HepG2 (cell line): Measurements from ENCODE around the gene CTSA. TPM values are rescaled to one million over a fixed set of nuclear protein-coding genes. Genes with fewer than 3 reads are reported as not detected.
A peak's percentile ranks its signal among the peaks of the same experiment; 100 is the strongest.

ENCODE experiments used
- ATAC-seq: fragments of 200-7000 bp; cut with Tn5 transposase; 3 replicates; pipeline ENCODE4 v1.9.1; 2020; ENCODE audit warnings: mild to moderate bottlenecking, moderate library complexity
- BruUV-seq: library from RNA; stranded (reverse); fragments of 400-500 nt; replicated peaks from 2 replicates; lab custom pipeline; 2021; lab: Mats Ljungman, UMichigan
- CTCF ChIA-PET: fragments of 300-600 bp; formaldehyde crosslinking; extraction: SDS; loops from one replicate; lab custom pipeline; 2021; ENCODE audit warnings: low total read pairs, inconsistent platforms, low intra/inter-chr PET ratio; lab: Yijun Ruan, JAX
- POLR2A ChIA-PET: fragments of 350-600 bp; sonication (Branson Sonifier 250); formaldehyde crosslinking; loops from one replicate; lab custom pipeline; 2020; ENCODE audit warnings: antibody characterized with exemption, inconsistent platforms; lab: Yijun Ruan, JAX
- DNase-seq: peaks from one replicate; pipeline ENCODE4 v3.0.0-alpha.2; 2015; ENCODE audit warnings: low spot score
- FAIRE-seq: peaks from 3 replicates; lab custom pipeline; 2011; peaks lifted over from hg19 to GRCh38; lab: Jason Lieb, UNC
- H2AFZ ChIP-seq: one replicate; pipeline ENCODE4 v1.6.1; 2011; ENCODE audit warnings: low read length, inconsistent platforms
- H3K27ac ChIP-seq: fragments of 300-600 bp; 3 replicates; pipeline ENCODE4 v1.8.0; 2011; ENCODE audit warnings: mixed run types, mild to moderate bottlenecking, mixed read lengths, low read length, inconsistent platforms; ENCODE audit not compliant: insufficient read depth; ENCODE audit errors: extremely low read length
- H3K27me3 ChIP-seq, 2 experiments: fragments of 200-600 bp in 1 of 2; 2 replicates in 1 of 2; 3 replicates in 1 of 2; pipeline versions ENCODE4 v1.6.0 to v1.8.0; 2011; ENCODE audit warnings: low read length in 2 of 2, mild to moderate bottlenecking in 2 of 2, moderate library complexity in 2 of 2, inconsistent platforms in 1 of 2; ENCODE audit not compliant: insufficient read depth in 2 of 2, control insufficient read depth in 1 of 2
- H3K36me3 ChIP-seq, 2 experiments: fragments of 200-600 bp in 1 of 2; replicated peaks in 1 of 2; 2 replicates in 1 of 2; 3 replicates in 1 of 2; pipeline versions ENCODE4 v1.5.1 to v1.8.0; 2011; ENCODE audit warnings: low read length in 2 of 2, inconsistent platforms in 1 of 2; ENCODE audit not compliant: insufficient read depth in 2 of 2, control insufficient read depth in 1 of 2
- H3K4me1 ChIP-seq: 2 replicates; pipeline ENCODE4 v1.5.1; 2012; ENCODE audit warnings: low read length, inconsistent platforms; ENCODE audit not compliant: insufficient read depth
- H3K4me2 ChIP-seq: 2 replicates; pipeline ENCODE4 v1.6.0; 2011; ENCODE audit warnings: low read depth, low read length, inconsistent platforms
- H3K4me3 ChIP-seq, 3 experiments: fragments of 200-600 bp in 1 of 3; sonication (generic), shearing (Covaris generic) in 1 of 3; replicated peaks in 1 of 3; 2 replicates each; pipeline ENCODE4 v1.5.1; 2011 to 2016; ENCODE audit warnings: low read length in 3 of 3, inconsistent platforms in 2 of 3, low read depth in 2 of 3, mild to moderate bottlenecking in 2 of 3, control low read depth in 1 of 3, mixed read lengths in 1 of 3; ENCODE audit not compliant: insufficient read depth in 1 of 3
- H3K79me2 ChIP-seq: one replicate; pipeline ENCODE4 v1.6.1; 2011; ENCODE audit warnings: low read length, inconsistent platforms; ENCODE audit not compliant: insufficient read depth
- H3K9ac ChIP-seq: 2 replicates; pipeline ENCODE4 v1.6.0; 2011; ENCODE audit warnings: mild to moderate bottlenecking, low read depth, low read length, inconsistent platforms; ENCODE audit not compliant: insufficient read depth
- H3K9me3 ChIP-seq: 2 replicates; pipeline ENCODE4 v1.5.1; 2012; ENCODE audit warnings: mild to moderate bottlenecking, low read length
- H4K20me1 ChIP-seq: 2 replicates; pipeline ENCODE4 v1.6.0; 2011; ENCODE audit warnings: inconsistent platforms, mild to moderate bottlenecking, low read length, moderate library complexity; ENCODE audit not compliant: insufficient read depth
- ATF7 ChIP-seq, 2 experiments: fragments of 450-650 bp in 1 of 2; sonication (generic) in 1 of 2; formaldehyde crosslinking in 1 of 2; IDR thresholded peaks; 2 replicates each; pipeline versions ENCODE4 v1.4.0 to v1.6.1; 2016 to 2020; ENCODE audit warnings: antibody characterized with exemption in 1 of 2, mild to moderate bottlenecking in 1 of 2, missing genetic modification reagents in 1 of 2
- BCLAF1 ChIP-seq: fragments of 450-650 bp; IDR thresholded peaks from 2 replicates; pipeline ENCODE4 v1.6.1; 2017; ENCODE audit warnings: mild to moderate bottlenecking
- CREB1 ChIP-seq, 2 experiments: fragments of 450-650 bp in 1 of 2; IDR thresholded peaks; 2 replicates each; pipeline ENCODE4 v1.6.1; 2016 to 2017; ENCODE audit warnings: control low read depth in 1 of 2, mild to moderate bottlenecking in 1 of 2, missing compliant biosample characterization in 1 of 2, missing genetic modification characterization in 1 of 2
- FOXO4 ChIP-seq: sonication (generic); formaldehyde crosslinking; conservative IDR thresholded peaks from 2 replicates; pipeline ENCODE4 v1.8.1; 2023; ENCODE audit warnings: missing genetic modification reagents
- KAT7 ChIP-seq: IDR thresholded peaks from 2 replicates; pipeline ENCODE4 v1.6.1; 2018; ENCODE audit warnings: borderline replicate concordance, missing compliant biosample characterization
- SNAPC2 ChIP-seq: sonication (generic); formaldehyde crosslinking; IDR thresholded peaks from 2 replicates; pipeline ENCODE4 v1.8.1; 2022; ENCODE audit warnings: mild to moderate bottlenecking, missing genetic modification reagents
- SP2 ChIP-seq: sonication (generic); formaldehyde crosslinking; IDR thresholded peaks from 2 replicates; pipeline ENCODE4 v1.5.1; 2020; ENCODE audit warnings: mild to moderate bottlenecking, missing genetic modification reagents
- THAP11 ChIP-seq: IDR thresholded peaks from 2 replicates; pipeline ENCODE4 v1.6.1; 2016; ENCODE audit warnings: missing biosample characterization, missing genetic modification reagents
- ZBTB21 ChIP-seq: sonication (generic); formaldehyde crosslinking; IDR thresholded peaks from 2 replicates; pipeline ENCODE4 v1.4.0; 2020; ENCODE audit warnings: missing genetic modification reagents
- ZNF432 ChIP-seq: sonication (generic); formaldehyde crosslinking; IDR thresholded peaks from 2 replicates; pipeline ENCODE4 v1.5.0; 2020; ENCODE audit warnings: missing genetic modification reagents, mild to moderate bottlenecking, borderline replicate concordance
- ZSCAN21 ChIP-seq: sonication (generic); formaldehyde crosslinking; IDR thresholded peaks from 2 replicates; pipeline ENCODE4 v1.8.0; 2022; ENCODE audit warnings: mild to moderate bottlenecking, missing genetic modification reagents, moderate library complexity, borderline replicate concordance
- ZUFSP ChIP-seq: sonication (generic); formaldehyde crosslinking; IDR thresholded peaks from 2 replicates; pipeline ENCODE4 v1.9.0; 2021; ENCODE audit warnings: missing genetic modification reagents, mild to moderate bottlenecking, borderline replicate concordance
- WGBS: methylation state at CpG from one replicate; pipeline ENCODE4 v1.1.6; 2017; ENCODE audit warnings: low lambda C conversion rate; 5-methylcytosine and 5-hydroxymethylcytosine counted together
- in situ Hi-C: cut with HindIII; loops from 2 replicates; pipeline ENCODE4 v1.10.0; 2017; ENCODE audit warnings: low pct_unique_long_range_greater_than_20kb; ENCODE audit not compliant: extremely low pct_ligation_motif_present
- intact Hi-C: fragments of 100-400 bp; cut with micrococcal nuclease; formaldehyde crosslinking; loops from one replicate; pipeline ENCODE4 v1.10.0; 2022; ENCODE audit not compliant: unreplicated experiment
- polyA plus RNA-seq, 8 experiments: library from polyadenylated mRNA; depleted of rRNA in 3 of 8; stranded (reverse) in 7 of 8; unstranded in 1 of 8; fragments of >200 nt; fragmentation: Illumina TruSeq in 4 of 8; extraction: Trizol in 4 of 8; gene quantifications; 2 replicates each; pipeline versions ENCODE4 v1.2.1 to v1.2.3, GENCODE V29; 2011 to 2016; ENCODE audit warnings: low read depth in 4 of 8, missing spikeins in 1 of 8, mixed read lengths in 1 of 8; ENCODE audit not compliant: insufficient read depth in 1 of 8
- total RNA-seq, 5 experiments: library from RNA; depleted of rRNA; stranded (reverse); fragments of >200 nt; fragmentation: Illumina TruSeq; extraction: Trizol; gene quantifications; 2 replicates each; pipeline ENCODE4 v1.2.3, GENCODE V29; 2016; ENCODE audit warnings: low read depth in 1 of 5

Gene CTSA
- total and polyA plus RNA-seq, 2 of the 13 experiments (the other 11 are each of a cell fraction or from before 2014, with no cell fraction given) = 202 to 231 TPM

GRCh38 chr20:45867819-45868176, 23.3 kb upstream of the CTSA start:
- CTCF ChIA-PET = no interaction called here
- Histone ChIP-seq H3K27me3 (no peaks in the 10 kb centered on the region), H3K4me3 (no peak overlapping the region), H3K36me3 (no peaks in the 10 kb centered on the region), H3K79me2 (no peaks in the 10 kb centered on the region), H3K9ac (no peak overlapping the region), H3K27ac (peak overlapping the region; percentile 24), H3K4me1 (peaks cover 67% of the 10 kb centered on the region), H3K9me3 (no peaks in the 10 kb centered on the region), H2AFZ (no peak overlapping the region), H3K4me2 (no peak overlapping the region), H4K20me1 (no peaks in the 10 kb centered on the region)
- ATAC-seq (no peak), DNase-seq (no peak), FAIRE-seq (no peak)
- intact Hi-C loops = no loop called here
- POLR2A ChIA-PET = interaction anchor here (1.9 to 4.4 kb wide), 2 partner anchors 14 to 23 kb away, joined by 5 to 24 read pairs; partner anchors contain the start of genes CTSA, NEURL2 and ZSWIM1
- BruUV-seq = no TSS peak
- in situ Hi-C loops = no loop called here
- TF ChIP-seq ZSCAN21 (CRISPR knock-in tag) = no peak
- TF ChIP-seq ATF7 (IDR thresholded peaks at IDR 0.05) = no peak
- TF ChIP-seq ATF7 (CRISPR knock-in tag; IDR thresholded peaks at IDR 0.05) = no peak
- peak; percentile 7; the same call in 1 of the 2 replicates for TF ChIP-seq THAP11 (CRISPR knock-in tag)
- no peak for TF ChIP-seq CREB1 (IDR thresholded peaks at IDR 0.05)
- 0 out of 2 replicates have a peak, but pooled peaks have one; percentile 13 for TF ChIP-seq CREB1 (CRISPR knock-in tag; IDR thresholded peaks at IDR 0.05)
- TF ChIP-seq KAT7 (CRISPR knock-in tag) = 0 out of 2 replicates have a peak, but pooled peaks have one; percentile 5

- Histone ChIP-seq H3K9ac (no peak overlapping the region), H3K27ac (no peak overlapping the region), H3K4me3 (no peak overlapping the region), H3K9me3 (no peaks in the 10 kb centered on the region), H4K20me1 (no peaks in the 10 kb centered on the region), H3K36me3 (peaks cover 2 to 8% of the 10 kb centered on the region in 2 experiments; a peak in 2 of 5 replicates), H3K27me3 (no peaks in the 10 kb centered on the region), H3K79me2 (no peaks in the 10 kb centered on the region), H3K4me2 (no peak overlapping the region), H3K4me1 (peaks cover 31% of the 10 kb centered on the region), H2AFZ (no peak overlapping the region)
- intact Hi-C loops = no loop called here
- WGBS = 82% methylated on average over 4 of the region's 4 CpGs
- DNase-seq = peak; percentile 45
- CTCF ChIA-PET = no interaction called here
- POLR2A ChIA-PET = interaction anchor here (1.0 to 2.7 kb wide), 5 partner anchors 8 to 18 kb away, joined by 3 to 14 read pairs (median 5); partner anchors contain the start of genes NEURL2 and ZSWIM1
- BruUV-seq = no TSS peak
- in situ Hi-C loops = no loop called here
- no peak for FAIRE-seq
- ATAC-seq = peak; percentile 77
- 0 out of 2 replicates have a peak, but pooled peaks have one; percentile 22 for TF ChIP-seq SP2 (CRISPR knock-in tag)
- TF ChIP-seq ZNF432 (CRISPR knock-in tag) = no peak
- TF ChIP-seq ZBTB21 (CRISPR knock-in tag) = no peak
- no peak for TF ChIP-seq ZUFSP
- no peak for TF ChIP-seq SNAPC2
- TF ChIP-seq BCLAF1 = no peak
- no peak for TF ChIP-seq FOXO4 (CRISPR knock-in tag)
These were observed 18.5 kb upstream of the CTSA start for GRCh38 chr20:45872626-45873025.
